22Rv1 (cell line): Measurements from ENCODE around the gene POMGNT2.

Source experiments
- ZFX ChIP-seq: fragments of 450-650 bp; IDR thresholded peaks from 2 replicates; pipeline ENCODE4 v1.6.1; 2017; ENCODE audit warnings: antibody characterized with exemption, borderline replicate concordance
- TF ChIP-seq, protein P1 (sequence below): fragments of 450-650 bp; IDR thresholded peaks from 2 replicates; pipeline ENCODE4 v1.5.1; 2017; ENCODE audit warnings: mild to moderate bottlenecking

DNA sequence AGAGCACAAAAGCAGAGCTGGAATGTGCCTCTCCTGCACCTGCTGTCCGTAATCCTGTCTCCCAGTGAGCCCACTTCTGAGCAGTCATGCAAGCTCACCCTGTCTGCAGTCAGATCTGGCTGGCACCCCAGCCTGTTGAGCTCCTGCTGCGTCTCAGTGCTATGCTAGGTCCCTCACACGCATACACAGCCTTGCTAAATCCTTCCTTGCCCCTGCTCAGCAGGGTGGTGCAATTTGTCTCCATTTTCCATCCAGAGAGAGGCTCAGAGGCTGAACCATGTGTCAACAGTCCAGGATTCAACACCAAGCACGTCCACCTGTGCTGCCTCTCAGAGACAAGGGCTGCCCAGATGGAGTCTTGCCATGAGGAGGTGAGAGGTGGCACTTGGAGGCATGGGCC is 11.0 kb downstream of the POMGNT2 start:
- TF ChIP-seq, protein P1, sequence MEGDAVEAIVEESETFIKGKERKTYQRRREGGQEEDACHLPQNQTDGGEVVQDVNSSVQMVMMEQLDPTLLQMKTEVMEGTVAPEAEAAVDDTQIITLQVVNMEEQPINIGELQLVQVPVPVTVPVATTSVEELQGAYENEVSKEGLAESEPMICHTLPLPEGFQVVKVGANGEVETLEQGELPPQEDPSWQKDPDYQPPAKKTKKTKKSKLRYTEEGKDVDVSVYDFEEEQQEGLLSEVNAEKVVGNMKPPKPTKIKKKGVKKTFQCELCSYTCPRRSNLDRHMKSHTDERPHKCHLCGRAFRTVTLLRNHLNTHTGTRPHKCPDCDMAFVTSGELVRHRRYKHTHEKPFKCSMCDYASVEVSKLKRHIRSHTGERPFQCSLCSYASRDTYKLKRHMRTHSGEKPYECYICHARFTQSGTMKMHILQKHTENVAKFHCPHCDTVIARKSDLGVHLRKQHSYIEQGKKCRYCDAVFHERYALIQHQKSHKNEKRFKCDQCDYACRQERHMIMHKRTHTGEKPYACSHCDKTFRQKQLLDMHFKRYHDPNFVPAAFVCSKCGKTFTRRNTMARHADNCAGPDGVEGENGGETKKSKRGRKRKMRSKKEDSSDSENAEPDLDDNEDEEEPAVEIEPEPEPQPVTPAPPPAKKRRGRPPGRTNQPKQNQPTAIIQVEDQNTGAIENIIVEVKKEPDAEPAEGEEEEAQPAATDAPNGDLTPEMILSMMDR: no peak
- no peak for TF ChIP-seq ZFX
